ENCODE results near the gene TECRL. TPM values are rescaled to one million over a fixed set of nuclear protein-coding genes. Genes with fewer than 3 reads are reported as not detected.

TECRL gene
- total and polyA plus RNA-seq, 2 of the 4 experiments (the other 2 are of a cell fraction) = not detected

GRCh38 chr4:64250061-64250460 is 159.2 kb downstream of the TECRL start:
- in situ Hi-C loops (cut with MboI; ENCODE audit: low sequenced_read_pairs) = no loop called here
- dilution Hi-C loops (cut with HindIII; ENCODE audit: low sequenced_read_pairs, unreplicated experiment) = no loop called here
- no peak for DNase-seq
- intact Hi-C loops (cut with micrococcal nuclease) = no loop called here
- Histone ChIP-seq H3K4me3 (ENCODE audit: insufficient read depth, low read depth, low read length) (no peak overlapping the region), H3K36me3 (ENCODE audit: control insufficient read depth, insufficient read depth, low read length) (no peaks in the 10 kb centered on the region), H2BK120ac (ENCODE audit: low read depth, low read length) (no peak overlapping the region), H3K4me2 (ENCODE audit: low read depth, low read length) (no peak overlapping the region), H4K20me1 (ENCODE audit: insufficient read depth, low read length) (no peaks in the 10 kb centered on the region), H4K91ac (ENCODE audit: insufficient read depth, low read depth, low read length) (no peak overlapping the region), H3K4ac (ENCODE audit: low read depth, low read length) (no peak overlapping the region), H3K14ac (replicated peaks; ENCODE audit: low read depth, low read length) (no peak overlapping the region), H2BK15ac (ENCODE audit: low read depth, low read length) (no peak overlapping the region), H3K79me1 (ENCODE audit: low read depth in 1 of 2, low read length in 2 of 2) (no peaks in the 10 kb centered on the region), H2AFZ (replicated peaks; ENCODE audit: low read length, poor library complexity) (no peak overlapping the region), H4K8ac (ENCODE audit: low read depth in 2 of 2, low read length in 2 of 2) (no peak overlapping the region), H4K5ac (ENCODE audit: low read depth, low read length) (no peak overlapping the region), H3K23ac (ENCODE audit: low read depth, low read length) (no peak overlapping the region), H3K27me3 (ENCODE audit: control insufficient read depth, insufficient read depth, low read length) (no peaks in the 10 kb centered on the region), H3K9ac (ENCODE audit: low read depth, low read length) (no peak overlapping the region), H3K4me1 (ENCODE audit: control insufficient read depth, insufficient read depth, low read length) (no peaks in the 10 kb centered on the region), H2BK20ac (ENCODE audit: low read depth, low read length) (no peak overlapping the region), H2AK5ac (ENCODE audit: low read depth, low read length) (no peak overlapping the region), H3K9me1 (ENCODE audit: insufficient read depth, low read length) (no peaks in the 10 kb centered on the region), H3K18ac (ENCODE audit: low read depth, low read length) (no peak overlapping the region), H3K27ac (ENCODE audit: insufficient read depth, low read length) (no peak overlapping the region), H2BK5ac (ENCODE audit: low read depth, low read length, poor library complexity, severe bottlenecking) (no peak overlapping the region), H3K56ac (ENCODE audit: extremely low read depth, insufficient read depth, low read length) (no peak overlapping the region), H2AK9ac (replicated peaks; ENCODE audit: low read depth, low read length, poor library complexity) (no peak overlapping the region), H3K9me3 (ENCODE audit: control insufficient read depth, insufficient read depth, low read length) (no peaks in the 10 kb centered on the region)
- no peak for TF ChIP-seq CHD1 (IDR thresholded peaks at IDR 0.05; ENCODE audit: low read depth, low read length)
- TF ChIP-seq RAD21 (IDR thresholded peaks at IDR 0.05; ENCODE audit: low read length) = no peak
- TF ChIP-seq SMC3 (IDR thresholded peaks at IDR 0.05; ENCODE audit: low read depth, low read length) = no peak
- TF ChIP-seq RCOR1 (IDR thresholded peaks at IDR 0.05; ENCODE audit: insufficient replicate concordance, low read length) = no peak
- no peak for TF ChIP-seq CEBPB (IDR thresholded peaks at IDR 0.05; ENCODE audit: low read depth, low read length)
- TF ChIP-seq BHLHE40 (IDR thresholded peaks at IDR 0.05; ENCODE audit: low read depth, low read length) = no peak
- TF ChIP-seq USF2 (IDR thresholded peaks at IDR 0.05; ENCODE audit: low read depth, low read length) = no peak
- no peak for TF ChIP-seq POLR2A (IDR thresholded peaks at IDR 0.05; ENCODE audit: low read depth, low read length)
- CTCF ChIA-PET = no interaction called here
- no peak for ATAC-seq (ENCODE audit: low read depth)
- no TSS peak for BruUV-seq (replicated peaks)
- POLR2A ChIA-PET (ENCODE audit: unreplicated experiment) = no interaction called here
